Duodenal mucosa (tissue), 2 donors: ENCODE results near the gene TNS3.
A peak's percentile ranks its signal among the peaks of the same experiment; 100 is the strongest.

Experiments used
- H3K27ac ChIP-seq: one replicate; pipeline ENCODE4 v1.7.0; 2013; ENCODE audit warnings: low read depth, low read length
- H3K27me3 ChIP-seq, 2 donors: one replicate each; pipeline ENCODE4 v1.7.0; 2013; ENCODE audit warnings: low read length in 2 of 2, control low read depth in 1 of 2; ENCODE audit not compliant: insufficient read depth in 2 of 2, control insufficient read depth in 1 of 2
- H3K36me3 ChIP-seq, 2 donors: one replicate each; pipeline ENCODE4 v1.7.0; 2013; ENCODE audit warnings: low read length in 2 of 2, control low read depth in 1 of 2; ENCODE audit not compliant: insufficient read depth in 2 of 2, control insufficient read depth in 1 of 2
- H3K4me1 ChIP-seq, 2 donors: one replicate each; pipeline ENCODE4 v1.7.0; 2013; ENCODE audit warnings: low read length in 2 of 2, control low read depth in 1 of 2; ENCODE audit not compliant: insufficient read depth in 2 of 2, control insufficient read depth in 1 of 2
- H3K4me3 ChIP-seq, 2 donors: one replicate each; pipeline ENCODE4 v1.7.0; 2013; ENCODE audit warnings: low read length in 2 of 2, low read depth in 1 of 2
- H3K9ac ChIP-seq, 2 donors: one replicate each; pipeline ENCODE4 v1.7.0; 2013; ENCODE audit warnings: low read length in 2 of 2, low read depth in 1 of 2
- H3K9me3 ChIP-seq, 2 donors: one replicate each; pipeline ENCODE4 v1.7.0; 2013; ENCODE audit warnings: low read length in 2 of 2, control low read depth in 1 of 2; ENCODE audit not compliant: control insufficient read depth in 1 of 2

TNS3 gene

DNA sequence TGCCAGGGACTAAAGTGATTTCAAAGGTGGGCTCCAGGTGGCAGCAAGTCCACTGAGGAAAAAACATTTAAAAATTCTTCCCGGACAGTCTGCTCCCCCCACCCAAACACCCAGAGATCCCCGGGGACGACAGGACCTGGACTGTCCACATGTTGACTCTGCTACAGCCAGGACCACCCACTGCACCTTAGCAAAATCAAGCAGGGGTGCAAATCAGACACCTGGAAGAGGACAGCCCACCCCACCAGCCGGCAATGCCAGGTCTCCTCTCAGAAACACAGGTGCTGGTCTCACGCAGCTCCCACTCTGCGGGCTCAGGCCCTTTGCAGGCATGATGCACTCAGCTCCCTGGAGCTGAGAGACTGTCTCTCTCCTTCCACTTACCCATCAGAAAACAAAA, 251.9 kb downstream of the TNS3 start:
- Histone ChIP-seq H3K27me3 (no peaks in the 10 kb centered on the region), H3K9ac (no peak overlapping the region), H3K27ac (no peak overlapping the region), H3K4me1 (peaks cover 40 to 43% of the 10 kb centered on the region in 2 donors), H3K36me3 (peaks cover 5 to 55% of the 10 kb centered on the region in 2 donors), H3K4me3 (no peak overlapping the region), H3K9me3 (no peaks in the 10 kb centered on the region)

- Histone ChIP-seq H3K27ac (no peak overlapping the region), H3K9me3 (no peaks in the 10 kb centered on the region), H3K9ac (no peak overlapping the region), H3K4me3 (no peak overlapping the region), H3K36me3 (peaks cover 5 to 55% of the 10 kb centered on the region in 2 donors), H3K4me1 (peaks cover 40 to 43% of the 10 kb centered on the region in 2 donors), H3K27me3 (no peaks in the 10 kb centered on the region)
Measured at GRCh38 chr7:47329320-47329926, 252.5 kb downstream of the TNS3 start.

GRCh38 chr7:47328392-47329319, 253.3 kb downstream of the TNS3 start:
- H3K9me3 ChIP-seq = no peaks in the 10 kb centered on the region
- H3K36me3 ChIP-seq = peaks cover 5 to 50% of the 10 kb centered on the region in 2 donors
- H3K4me3 ChIP-seq = no peak overlapping the region
- H3K4me1 ChIP-seq = peaks cover 40 to 43% of the 10 kb centered on the region in 2 donors
- H3K27me3 ChIP-seq = no peaks in the 10 kb centered on the region
- peak overlapping the region in 1 of 2 donors; percentile 31 for H3K9ac ChIP-seq
- H3K27ac ChIP-seq = no peak overlapping the region

- Histone ChIP-seq H3K4me3 (no peak overlapping the region), H3K4me1 (peaks cover 40% of the 10 kb centered on the region in 2 donors), H3K36me3 (peaks cover 5 to 43% of the 10 kb centered on the region in 2 donors), H3K9me3 (no peaks in the 10 kb centered on the region), H3K27ac (peak overlapping the region; percentile 41), H3K9ac (peak overlapping the region in 1 of 2 donors; percentile 31), H3K27me3 (no peaks in the 10 kb centered on the region)
Measured at GRCh38 chr7:47327698-47328391, 254.1 kb downstream of the TNS3 start.

GRCh38 chr7:47327346-47327697, 254.6 kb downstream of the TNS3 start:
- Histone ChIP-seq H3K27ac (peak overlapping the region; percentile 41), H3K4me1 (peaks cover 40% of the 10 kb centered on the region in 2 donors), H3K27me3 (no peaks in the 10 kb centered on the region), H3K36me3 (peaks cover 5 to 40% of the 10 kb centered on the region in 2 donors), H3K9ac (peak overlapping the region in 1 of 2 donors; percentile 21), H3K4me3 (no peak overlapping the region), H3K9me3 (no peaks in the 10 kb centered on the region)

- Histone ChIP-seq H3K27me3 (no peaks in the 10 kb centered on the region), H3K27ac (no peak overlapping the region), H3K4me1 (peaks cover 40% of the 10 kb centered on the region in 2 donors), H3K4me3 (no peak overlapping the region), H3K36me3 (peaks cover 5 to 35% of the 10 kb centered on the region in 2 donors), H3K9ac (no peak overlapping the region), H3K9me3 (no peaks in the 10 kb centered on the region)
Measured at GRCh38 chr7:47326808-47327207, 255.1 kb downstream of the TNS3 start.

DNA sequence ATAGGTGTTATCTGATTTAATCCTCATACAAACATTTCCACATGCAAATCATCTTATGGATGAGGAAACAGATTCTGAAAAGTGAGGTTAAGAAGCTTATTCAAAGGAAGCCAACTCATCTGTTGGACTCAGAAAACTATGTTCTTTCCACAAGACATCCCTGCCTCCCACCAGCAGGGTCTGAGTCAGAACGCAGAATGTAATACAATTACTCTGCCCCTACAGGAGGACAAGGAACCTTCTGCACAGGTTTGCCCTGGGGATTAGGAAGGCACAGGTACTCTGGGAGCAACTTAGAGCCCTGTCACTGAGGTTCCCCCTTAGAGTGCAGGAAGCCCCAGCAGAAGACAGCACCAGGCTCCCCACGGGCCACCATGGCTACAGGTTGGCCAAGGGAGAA, 255.7 kb downstream of the TNS3 start:
- no peak overlapping the region for H3K4me3 ChIP-seq
- no peak overlapping the region for H3K9ac ChIP-seq

DNA sequence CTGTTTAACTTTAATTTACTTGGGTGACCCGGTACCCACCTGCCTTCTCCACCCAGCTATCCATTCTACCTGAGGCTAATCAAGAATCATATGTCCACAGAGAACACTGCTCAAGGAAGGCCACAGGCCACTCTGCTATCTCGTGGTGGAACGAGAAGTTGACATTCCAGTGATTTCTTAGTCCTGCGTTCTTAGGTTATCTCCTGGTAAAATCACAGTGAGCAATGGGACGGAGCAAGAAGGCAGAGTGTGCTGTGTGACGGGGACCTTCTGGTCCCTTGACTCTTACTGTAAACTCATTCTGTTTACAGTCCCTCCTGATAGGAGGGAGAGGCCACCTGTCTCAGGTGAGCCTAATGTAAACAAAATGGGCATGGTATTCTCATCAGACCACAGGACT, 256.6 kb downstream of the TNS3 start:
- Histone ChIP-seq H3K9me3 (no peaks in the 10 kb centered on the region), H3K9ac (no peak overlapping the region), H3K36me3 (peaks cover 8 to 31% of the 10 kb centered on the region in 2 donors), H3K27me3 (no peaks in the 10 kb centered on the region), H3K4me1 (peaks cover 40% of the 10 kb centered on the region in 2 donors), H3K4me3 (no peak overlapping the region), H3K27ac (no peak overlapping the region)

More for the DNA sequence above, 255.7 kb downstream of the TNS3 start:
- Histone ChIP-seq H3K4me1 (peaks cover 40% of the 10 kb centered on the region in 2 donors), H3K27ac (no peak overlapping the region), H3K9me3 (no peaks in the 10 kb centered on the region), H3K27me3 (no peaks in the 10 kb centered on the region), H3K36me3 (peaks cover 5 to 30% of the 10 kb centered on the region in 2 donors)

DNA sequence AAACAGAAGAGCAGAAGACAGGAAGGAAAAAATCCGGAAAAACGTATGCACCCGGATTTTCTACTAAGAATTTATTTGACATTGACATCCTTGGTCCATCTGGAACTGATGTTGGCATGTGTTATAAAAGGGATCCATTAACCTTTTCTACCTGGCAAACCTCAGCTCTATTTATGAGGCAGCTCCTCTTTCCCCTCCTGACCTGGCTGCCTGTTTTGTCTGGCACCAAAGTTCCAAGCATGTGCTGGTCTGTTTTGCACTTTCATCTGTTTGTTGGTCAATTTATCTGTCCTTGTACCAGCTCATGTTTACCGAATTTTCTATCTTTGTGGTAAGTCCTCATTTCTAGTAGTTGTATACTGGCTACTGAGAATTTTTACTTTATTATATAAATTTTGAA, 258.0 kb downstream of the TNS3 start:
- H3K27me3 ChIP-seq = no peaks in the 10 kb centered on the region
- H3K9me3 ChIP-seq = no peaks in the 10 kb centered on the region
- no peak overlapping the region for H3K27ac ChIP-seq
- peaks cover 9 to 30% of the 10 kb centered on the region in 2 donors for H3K36me3 ChIP-seq
- H3K4me3 ChIP-seq = no peak overlapping the region
- H3K9ac ChIP-seq = no peak overlapping the region
- H3K4me1 ChIP-seq = peaks cover 31 to 35% of the 10 kb centered on the region in 2 donors

- Histone ChIP-seq H3K9me3 (no peaks in the 10 kb centered on the region), H3K9ac (no peak overlapping the region), H3K27ac (no peak overlapping the region), H3K27me3 (no peaks in the 10 kb centered on the region), H3K4me1 (peaks cover 20 to 24% of the 10 kb centered on the region in 2 donors), H3K4me3 (no peak overlapping the region), H3K36me3 (peaks cover 15 to 38% of the 10 kb centered on the region in 2 donors)
Measured at GRCh38 chr7:47322731-47323130, 259.2 kb downstream of the TNS3 start.
